ENCODE data around the gene PREX1.

- TF ChIP-seq CTCF (IDR thresholded peaks at IDR 0.05) (no peak), POLR2AphosphoS5 (IDR thresholded peaks at IDR 0.05) (no peak), POLR2A (IDR thresholded peaks at IDR 0.05) (no peak)
These were observed 87.1 kb downstream of the PREX1 start for GRCh38 chr20:48740712-48741111.
